Endodermal cell (in vitro differentiated cells): Measurements from ENCODE around the gene YJU2. TPM values are rescaled to one million over a fixed set of nuclear protein-coding genes. Genes with fewer than 3 reads are reported as not detected.
A peak's percentile ranks its signal among the peaks of the same experiment; 100 is the strongest.

Source experiments
- DNase-seq: peaks from one replicate; pipeline ENCODE4 v3.0.0-alpha.2; 2017
- H3K27ac ChIP-seq: 2 replicates; pipeline ENCODE4 v1.5.1; 2013; ENCODE audit warnings: mild to moderate bottlenecking, low read depth, low read length, moderate library complexity
- H3K27me3 ChIP-seq: 2 replicates; pipeline ENCODE4 v1.6.1; 2013; ENCODE audit warnings: mild to moderate bottlenecking, low read length, moderate library complexity; ENCODE audit not compliant: insufficient read depth, control insufficient read depth, poor library complexity, severe bottlenecking
- H3K36me3 ChIP-seq: 2 replicates; pipeline ENCODE4 v1.7.0; 2013; ENCODE audit warnings: mild to moderate bottlenecking, low read length, moderate library complexity; ENCODE audit not compliant: control insufficient read depth, insufficient read depth
- H3K4me1 ChIP-seq: one replicate; pipeline ENCODE4 v1.7.0; 2013; ENCODE audit warnings: low read length; ENCODE audit not compliant: control insufficient read depth, insufficient read depth
- H3K4me3 ChIP-seq: 2 replicates; pipeline ENCODE4 v1.5.1; 2013; ENCODE audit warnings: mild to moderate bottlenecking, low read length, moderate library complexity
- H3K9ac ChIP-seq: 2 replicates; pipeline ENCODE4 v1.6.1; 2013; ENCODE audit warnings: mild to moderate bottlenecking, low read length, moderate library complexity; ENCODE audit not compliant: poor library complexity, severe bottlenecking; ENCODE audit errors: extremely low read depth
- H3K9me3 ChIP-seq: 2 replicates; pipeline ENCODE4 v1.6.1; 2013; ENCODE audit warnings: mild to moderate bottlenecking, low read length, moderate library complexity; ENCODE audit not compliant: control insufficient read depth
- H3K27ac Mint-ChIP-seq: 2 replicates; pipeline ENCODE4 v1.8.0; 2020; ENCODE audit warnings: mixed read lengths
- H3K27me3 Mint-ChIP-seq: 2 replicates; pipeline ENCODE4 v1.8.0; 2021; ENCODE audit warnings: mild to moderate bottlenecking, mixed read lengths; ENCODE audit not compliant: insufficient read depth
- H3K36me3 Mint-ChIP-seq: 2 replicates; pipeline ENCODE4 v1.8.0; 2020; ENCODE audit warnings: low read depth, mixed read lengths
- H3K4me1 Mint-ChIP-seq: 2 replicates; pipeline ENCODE4 v1.8.0; 2020; ENCODE audit warnings: mixed read lengths
- H3K4me3 Mint-ChIP-seq: 2 replicates; pipeline ENCODE4 v1.8.0; 2020; ENCODE audit warnings: mild to moderate bottlenecking, moderate library complexity, mixed read lengths
- H3K9me3 Mint-ChIP-seq: 2 replicates; pipeline ENCODE4 v1.8.0; 2020; ENCODE audit warnings: mild to moderate bottlenecking, mixed read lengths
- CTCF ChIP-seq: fragments of 200-600 bp; sonication (generic); conservative IDR thresholded peaks from 2 replicates; pipeline ENCODE4 v1.5.0; 2021; ENCODE audit warnings: antibody characterized with exemption, mild to moderate bottlenecking
- WGBS, 2 experiments: methylation state at CpG; one replicate each; pipeline versions ENCODE4 v1.1.5 to v1.1.7; 2013; ENCODE audit warnings: missing lambda C conversion rate in 2 of 2, mixed read lengths in 1 of 2; ENCODE audit not compliant: insufficient coverage in 1 of 2, insufficient read length in 1 of 2; 5-methylcytosine and 5-hydroxymethylcytosine counted together
- total RNA-seq, 2 donors: library from RNA; stranded (reverse); fragmentation: NEBNext Ultra II Directional in 1 of 2; extraction: Animal tissue kit (Norgen Biotek cat#: 25700) in 1 of 2; gene quantifications; 2 replicates in 1 of 2; 3 replicates in 1 of 2; pipeline ENCODE4 v1.2.1, GENCODE V29; 2021

YJU2 gene
- total RNA-seq, 2 donors from 2014 or later = 15.8 to 16.4 TPM

DNA sequence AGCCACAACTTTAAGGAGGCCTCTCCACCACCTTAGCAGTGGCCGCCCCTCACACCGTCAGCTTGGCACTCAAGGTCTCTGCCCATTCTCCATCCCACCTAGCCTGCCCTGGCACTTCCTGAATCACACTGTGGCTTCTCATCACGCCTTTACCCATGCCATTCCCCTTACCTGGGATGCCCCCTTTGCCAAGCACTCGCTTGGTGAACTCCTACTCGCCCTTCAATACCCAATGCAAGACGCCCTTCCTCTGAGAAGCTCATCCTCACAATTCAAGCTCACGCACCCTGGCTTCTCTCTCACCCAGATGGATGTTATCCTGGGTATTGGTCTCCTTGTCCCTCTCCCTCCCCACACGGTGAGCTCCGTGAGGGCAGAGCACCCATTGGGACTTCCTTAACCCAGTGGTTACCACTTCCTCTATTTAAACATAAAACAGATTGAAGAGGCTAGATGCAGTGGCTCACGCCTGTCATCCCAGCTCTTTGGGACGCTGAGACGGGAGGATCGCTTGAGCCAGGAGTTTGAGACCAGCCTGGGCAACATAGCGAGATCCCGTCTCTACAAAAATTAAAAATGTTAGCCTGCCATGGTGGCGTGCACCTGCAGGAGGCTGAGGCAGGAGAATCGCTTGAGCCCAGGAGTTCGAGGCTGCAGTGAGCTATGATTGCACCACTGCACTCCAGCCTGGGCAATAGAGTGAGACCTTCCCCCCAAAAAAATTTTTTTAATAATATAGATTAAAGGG lies 19.5 kb downstream of the YJU2 start:
- Histone ChIP-seq H3K27me3 (no peaks in the 10 kb centered on the region), H3K4me3 (no peak overlapping the region), H3K36me3 (peaks cover 16% of the 10 kb centered on the region), H3K9ac (no peak overlapping the region), H3K27ac (no peak overlapping the region), H3K9me3 (no peaks in the 10 kb centered on the region), H3K4me1 (no peaks in the 10 kb centered on the region)
- Mint-ChIP-seq H3K27me3 (no peaks in the 10 kb centered on the region), H3K27ac (no peak overlapping the region), H3K36me3 (peaks cover 46% of the 10 kb centered on the region), H3K9me3 (no peaks in the 10 kb centered on the region), H3K4me1 (no peaks in the 10 kb centered on the region), H3K4me3 (no peak overlapping the region)
- 91 to 93% methylated on average over 9 to 17 of the region's 18 CpGs for WGBS, 2 experiments
- DNase-seq = no peak
- no peak for TF ChIP-seq CTCF

GRCh38 chr19:4267101-4267900 lies 20.4 kb downstream of the YJU2 start:
- Histone ChIP-seq H3K27ac (no peak overlapping the region), H3K9ac (no peak overlapping the region), H3K36me3 (peaks cover 16% of the 10 kb centered on the region), H3K4me1 (no peaks in the 10 kb centered on the region), H3K4me3 (no peak overlapping the region), H3K9me3 (no peaks in the 10 kb centered on the region), H3K27me3 (no peaks in the 10 kb centered on the region)
- H3K27ac Mint-ChIP-seq = no peak overlapping the region
- H3K36me3 Mint-ChIP-seq = peaks cover 50% of the 10 kb centered on the region
- H3K4me3 Mint-ChIP-seq = no peak overlapping the region
- H3K9me3 Mint-ChIP-seq = no peaks in the 10 kb centered on the region
- H3K4me1 Mint-ChIP-seq = no peaks in the 10 kb centered on the region
- TF ChIP-seq CTCF = peak; percentile 85
- 41% methylated on average over 11 to 21 of the region's 21 CpGs for WGBS, 2 experiments
- no peaks in the 10 kb centered on the region for H3K27me3 Mint-ChIP-seq
- DNase-seq = peak; percentile 93

- peaks cover 48% of the 10 kb centered on the region for H3K36me3 Mint-ChIP-seq
- H3K27me3 ChIP-seq = no peaks in the 10 kb centered on the region
- no peak overlapping the region for H3K9ac ChIP-seq
- no peak overlapping the region for H3K27ac ChIP-seq
- WGBS, 2 experiments = 94 to 95% methylated on average over 23 to 30 of the region's 30 CpGs
- H3K27me3 Mint-ChIP-seq = no peaks in the 10 kb centered on the region
- H3K4me1 ChIP-seq = no peaks in the 10 kb centered on the region
- no peaks in the 10 kb centered on the region for H3K4me1 Mint-ChIP-seq
- H3K9me3 Mint-ChIP-seq = no peaks in the 10 kb centered on the region
- H3K4me3 Mint-ChIP-seq = no peak overlapping the region
- TF ChIP-seq CTCF = no peak
- no peak overlapping the region for H3K27ac Mint-ChIP-seq
- peaks cover 15% of the 10 kb centered on the region for H3K36me3 ChIP-seq
- H3K4me3 ChIP-seq = no peak overlapping the region
- no peak for DNase-seq
- no peaks in the 10 kb centered on the region for H3K9me3 ChIP-seq
Measured at GRCh38 chr19:4267901-4268815, 21.3 kb downstream of the YJU2 start.
